ENCODE results near the gene TSR3. TPM values are rescaled to one million over a fixed set of nuclear protein-coding genes. Genes with fewer than 3 reads are reported as not detected.

TSR3 gene
- total RNA-seq: 100 to 1,000 TPM; 108 to 133 (median 112) TPM

- peaks cover 30% of the 10 kb centered on the region for H3K4me1 Mint-ChIP-seq (ENCODE audit: low read depth)
- DNase-seq (peak; percentile 77), ATAC-seq (peak; percentile 93)
- H3K9me3 Mint-ChIP-seq: no peaks in the 10 kb centered on the region
- H3K27me3 Mint-ChIP-seq (ENCODE audit: low read depth): no peaks in the 10 kb centered on the region
- no peaks in the 10 kb centered on the region for H3K36me3 Mint-ChIP-seq (ENCODE audit: insufficient read depth)
- H3K4me3 Mint-ChIP-seq: peak within 1 kb of the TSS; percentile 82
Measured at GRCh38 chr16:1351582-1352362, at the start of gene TSR3, which contains the start of gene GNPTG. Gene TSR3, minus strand, starts transcription at chr16:1351878. Its CDS starts 74 bp downstream, at chr16:1351804. Gene GNPTG, plus strand, starts transcription at chr16:1351931. Its CDS starts 35 bp downstream, at chr16:1351966.

GRCh38 chr16:1401061-1401757 is 49.5 kb upstream of the TSR3 start:
- no peaks in the 10 kb centered on the region for H3K27me3 Mint-ChIP-seq (ENCODE audit: low read depth)
- H3K36me3 Mint-ChIP-seq (ENCODE audit: insufficient read depth): peaks cover 16% of the 10 kb centered on the region
- no peak for ATAC-seq
- DNase-seq: no peak
- no peak overlapping the region for H3K4me3 Mint-ChIP-seq
- H3K9me3 Mint-ChIP-seq: no peaks in the 10 kb centered on the region
- no peaks in the 10 kb centered on the region for H3K4me1 Mint-ChIP-seq (ENCODE audit: low read depth)

GRCh38 chr16:1398826-1399581 is 47.3 kb upstream of the TSR3 start:
- Mint-ChIP-seq H3K4me1 (ENCODE audit: low read depth) (no peaks in the 10 kb centered on the region), H3K36me3 (ENCODE audit: insufficient read depth) (peaks cover 16% of the 10 kb centered on the region), H3K27me3 (ENCODE audit: low read depth) (no peaks in the 10 kb centered on the region), H3K9me3 (no peaks in the 10 kb centered on the region), H3K4me3 (no peak overlapping the region)
- DNase-seq (no peak), ATAC-seq (no peak)

GRCh38 chr16:1398351-1398750 is 46.7 kb upstream of the TSR3 start:
- Mint-ChIP-seq H3K4me1 (ENCODE audit: low read depth) (no peaks in the 10 kb centered on the region), H3K4me3 (no peak overlapping the region), H3K27me3 (ENCODE audit: low read depth) (no peaks in the 10 kb centered on the region), H3K9me3 (no peaks in the 10 kb centered on the region), H3K36me3 (ENCODE audit: insufficient read depth) (peaks cover 14% of the 10 kb centered on the region)
- ATAC-seq (no peak), DNase-seq (no peak)

GRCh38 chr16:1397779-1398178 is 46.1 kb upstream of the TSR3 start:
- Mint-ChIP-seq H3K4me1 (ENCODE audit: low read depth) (no peaks in the 10 kb centered on the region), H3K9me3 (no peaks in the 10 kb centered on the region), H3K4me3 (no peak overlapping the region), H3K27me3 (ENCODE audit: low read depth) (no peaks in the 10 kb centered on the region), H3K36me3 (ENCODE audit: insufficient read depth) (peaks cover 13% of the 10 kb centered on the region)
- DNase-seq (no peak), ATAC-seq (no peak)

GRCh38 chr16:1395444-1396031 is 43.9 kb upstream of the TSR3 start:
- peaks cover 7% of the 10 kb centered on the region for H3K36me3 Mint-ChIP-seq (ENCODE audit: insufficient read depth)
- ATAC-seq: no peak
- no peaks in the 10 kb centered on the region for H3K27me3 Mint-ChIP-seq (ENCODE audit: low read depth)

GRCh38 chr16:1394367-1394951 is 42.8 kb upstream of the TSR3 start:
- Mint-ChIP-seq H3K9me3 (no peaks in the 10 kb centered on the region), H3K27me3 (ENCODE audit: low read depth) (no peaks in the 10 kb centered on the region), H3K36me3 (ENCODE audit: insufficient read depth) (peaks cover 7% of the 10 kb centered on the region), H3K4me1 (ENCODE audit: low read depth) (no peaks in the 10 kb centered on the region), H3K4me3 (no peak overlapping the region)
- DNase-seq (no peak), ATAC-seq (no peak)

More at GRCh38 chr16:1395444-1396031, 43.9 kb upstream of the TSR3 start:
- no peak for DNase-seq
- Mint-ChIP-seq H3K9me3 (no peaks in the 10 kb centered on the region), H3K4me1 (ENCODE audit: low read depth) (no peaks in the 10 kb centered on the region), H3K4me3 (no peak overlapping the region)

GRCh38 chr16:1393613-1394176 is 42.0 kb upstream of the TSR3 start:
- Mint-ChIP-seq H3K4me1 (ENCODE audit: low read depth) (no peaks in the 10 kb centered on the region), H3K4me3 (no peak overlapping the region), H3K27me3 (ENCODE audit: low read depth) (no peaks in the 10 kb centered on the region), H3K36me3 (ENCODE audit: insufficient read depth) (peaks cover 7% of the 10 kb centered on the region), H3K9me3 (no peaks in the 10 kb centered on the region)
- ATAC-seq (no peak), DNase-seq (no peak)

- H3K27me3 Mint-ChIP-seq (ENCODE audit: low read depth): no peaks in the 10 kb centered on the region
- no peaks in the 10 kb centered on the region for H3K9me3 Mint-ChIP-seq
- no peak for DNase-seq
- ATAC-seq: no peak
- H3K4me1 Mint-ChIP-seq (ENCODE audit: low read depth): no peaks in the 10 kb centered on the region
- H3K36me3 Mint-ChIP-seq (ENCODE audit: insufficient read depth): peaks cover 4% of the 10 kb centered on the region
- H3K4me3 Mint-ChIP-seq: no peak overlapping the region
Measured at GRCh38 chr16:1392826-1393225, 41.1 kb upstream of the TSR3 start.

GRCh38 chr16:1390239-1390779 is 38.6 kb upstream of the TSR3 start:
- no peak overlapping the region for H3K4me3 Mint-ChIP-seq
- no peak for ATAC-seq
- H3K36me3 Mint-ChIP-seq (ENCODE audit: insufficient read depth): peaks cover 4% of the 10 kb centered on the region
- no peak for DNase-seq
- no peaks in the 10 kb centered on the region for H3K27me3 Mint-ChIP-seq (ENCODE audit: low read depth)
- no peaks in the 10 kb centered on the region for H3K4me1 Mint-ChIP-seq (ENCODE audit: low read depth)
- no peaks in the 10 kb centered on the region for H3K9me3 Mint-ChIP-seq

GRCh38 chr16:1389762-1390161 is 38.1 kb upstream of the TSR3 start:
- no peak for DNase-seq
- no peak overlapping the region for H3K4me3 Mint-ChIP-seq
- no peaks in the 10 kb centered on the region for H3K9me3 Mint-ChIP-seq
- no peak for ATAC-seq
- H3K27me3 Mint-ChIP-seq (ENCODE audit: low read depth): no peaks in the 10 kb centered on the region
- no peaks in the 10 kb centered on the region for H3K4me1 Mint-ChIP-seq (ENCODE audit: low read depth)
- peaks cover 6% of the 10 kb centered on the region for H3K36me3 Mint-ChIP-seq (ENCODE audit: insufficient read depth)

GRCh38 chr16:1387331-1387730 is 35.7 kb upstream of the TSR3 start:
- Mint-ChIP-seq H3K9me3 (no peaks in the 10 kb centered on the region), H3K4me3 (no peak overlapping the region), H3K36me3 (ENCODE audit: insufficient read depth) (peaks cover 3% of the 10 kb centered on the region), H3K4me1 (ENCODE audit: low read depth) (no peaks in the 10 kb centered on the region), H3K27me3 (ENCODE audit: low read depth) (no peaks in the 10 kb centered on the region)
- no peak for DNase-seq
- ATAC-seq: no peak

- H3K4me1 Mint-ChIP-seq (ENCODE audit: low read depth): peaks cover 1% of the 10 kb centered on the region
- peaks cover 6% of the 10 kb centered on the region for H3K36me3 Mint-ChIP-seq (ENCODE audit: insufficient read depth)
- no peak for ATAC-seq
- no peak overlapping the region for H3K4me3 Mint-ChIP-seq
- no peak for DNase-seq
- no peaks in the 10 kb centered on the region for H3K27me3 Mint-ChIP-seq (ENCODE audit: low read depth)
- H3K9me3 Mint-ChIP-seq: no peaks in the 10 kb centered on the region
Measured at GRCh38 chr16:1385232-1385631, 33.6 kb upstream of the TSR3 start.

Measured in activated T-cell treated with anti-CD3 and anti-CD28 coated beads, Interleukin-2, amount 50 U/mL, for 4 hours (primary cell).